Stimulated activated naive B cell treated with anti-CD40 and anti-IgM and Interleukin-4, amounts not matched to agents 10 μg/mL and 1 μg/mL and 100 μg/mL, for 72 hours (primary cell): ENCODE data around the gene SDK1.
A peak's percentile ranks its signal among the peaks of the same experiment; 100 is the strongest.

Experiments
- ATAC-seq, 2 donors: fragments of 150-1000 bp; cut with Tn5 transposase; replicated peaks; 2 replicates each; pipeline ENCODE4 v1.10.0; 2021; ENCODE audit warnings: moderate library complexity in 1 of 2
- DNase-seq: peaks from one replicate; pipeline ENCODE4 v3.0.0; 2021
- H3K27ac Mint-ChIP-seq: one replicate; pipeline ENCODE4 v1.8.0; 2022; ENCODE audit warnings: mild to moderate bottlenecking, mixed read lengths
- H3K27me3 Mint-ChIP-seq, 2 donors: one replicate each; pipeline ENCODE4 v1.8.0; 2022; ENCODE audit warnings: mixed read lengths in 2 of 2
- H3K36me3 Mint-ChIP-seq, 2 donors: one replicate each; pipeline ENCODE4 v1.8.0; 2022; ENCODE audit warnings: mixed read lengths in 2 of 2, mild to moderate bottlenecking in 1 of 2
- H3K4me1 Mint-ChIP-seq, 2 donors: one replicate each; pipeline ENCODE4 v1.8.0; 2022; ENCODE audit warnings: mixed read lengths in 2 of 2, mild to moderate bottlenecking in 1 of 2
- H3K4me3 Mint-ChIP-seq, 2 donors: one replicate each; pipeline ENCODE4 v1.8.0; 2022; ENCODE audit warnings: mild to moderate bottlenecking in 2 of 2, mixed read lengths in 2 of 2, moderate library complexity in 1 of 2
- H3K9me3 Mint-ChIP-seq, 2 donors: one replicate each; pipeline ENCODE4 v1.8.0; 2022; ENCODE audit warnings: mixed read lengths in 2 of 2, mild to moderate bottlenecking in 1 of 2

The SDK1 gene

GRCh38 chr7:3634396-3634795, 333.3 kb downstream of the SDK1 start:
- ATAC-seq (no peak), DNase-seq (no peak)
- no peak overlapping the region for H3K27ac Mint-ChIP-seq

GRCh38 chr7:3636131-3636860, 335.2 kb downstream of the SDK1 start:
- Mint-ChIP-seq H3K27ac (no peak overlapping the region), H3K27me3 (peaks cover 12 to 25% of the 10 kb centered on the region in 2 donors), H3K4me3 (no peak overlapping the region), H3K36me3 (peaks cover under 1 to 3% of the 10 kb centered on the region in 2 donors), H3K9me3 (peaks cover 0 to 3% of the 10 kb centered on the region in 2 donors), H3K4me1 (peaks cover 0 to 1% of the 10 kb centered on the region in 2 donors)
- ATAC-seq (no peak), DNase-seq (no peak)

More at GRCh38 chr7:3634396-3634795, 333.3 kb downstream of the SDK1 start:
- Mint-ChIP-seq H3K4me3 (no peak overlapping the region), H3K27me3 (peaks cover 12 to 22% of the 10 kb centered on the region in 2 donors), H3K4me1 (peaks cover 0 to 1% of the 10 kb centered on the region in 2 donors), H3K9me3 (peaks cover 6 to 11% of the 10 kb centered on the region in 2 donors), H3K36me3 (peaks cover 5 to 9% of the 10 kb centered on the region in 2 donors)

GRCh38 chr7:3639253-3639652, 338.2 kb downstream of the SDK1 start:
- H3K4me3 Mint-ChIP-seq, result no peak overlapping the region
- H3K36me3 Mint-ChIP-seq, result peaks cover 0 to 3% of the 10 kb centered on the region in 2 donors
- H3K27ac Mint-ChIP-seq, result no peak overlapping the region

GRCh38 chr7:3641582-3641981, 340.5 kb downstream of the SDK1 start:
- no peak for ATAC-seq

More at GRCh38 chr7:3639253-3639652, 338.2 kb downstream of the SDK1 start:
- H3K27me3 Mint-ChIP-seq, result peaks cover 21 to 40% of the 10 kb centered on the region in 2 donors
- no peak for DNase-seq
- no peaks in the 10 kb centered on the region for H3K9me3 Mint-ChIP-seq
- ATAC-seq, result no peak
- H3K4me1 Mint-ChIP-seq, result peaks cover 0 to 1% of the 10 kb centered on the region in 2 donors

DNA sequence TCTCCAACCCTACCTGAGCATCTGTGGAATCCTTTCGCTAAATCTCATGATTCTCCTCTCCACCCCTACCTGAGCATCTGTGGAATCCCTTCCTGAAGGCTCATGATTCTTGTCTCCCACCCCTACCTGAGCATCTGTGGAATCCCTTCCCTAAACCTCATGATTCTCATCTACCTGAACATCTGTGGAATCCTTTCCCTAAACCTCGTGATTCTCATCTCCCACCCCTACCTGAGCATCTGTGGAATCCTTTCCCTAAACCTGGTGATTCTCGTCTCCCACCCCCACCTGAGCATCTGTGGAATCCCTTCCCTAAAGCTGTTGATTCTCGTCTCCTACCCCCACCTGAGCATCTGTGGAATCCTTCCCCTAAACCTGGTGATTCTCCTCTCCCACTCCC, 342.0 kb downstream of the SDK1 start:
- H3K27ac Mint-ChIP-seq, result no peak overlapping the region
- DNase-seq (no peak), ATAC-seq (no peak)
- no peaks in the 10 kb centered on the region for H3K4me1 Mint-ChIP-seq
- H3K9me3 Mint-ChIP-seq, result no peaks in the 10 kb centered on the region
- peaks cover 9 to 18% of the 10 kb centered on the region in 2 donors for H3K27me3 Mint-ChIP-seq
- no peak overlapping the region for H3K4me3 Mint-ChIP-seq
- H3K36me3 Mint-ChIP-seq, result no peaks in the 10 kb centered on the region

More at GRCh38 chr7:3641582-3641981, 340.5 kb downstream of the SDK1 start:
- Mint-ChIP-seq H3K27me3 (peaks cover 14 to 30% of the 10 kb centered on the region in 2 donors), H3K4me1 (no peaks in the 10 kb centered on the region), H3K9me3 (no peaks in the 10 kb centered on the region), H3K4me3 (no peak overlapping the region), H3K36me3 (no peaks in the 10 kb centered on the region), H3K27ac (no peak overlapping the region)
- no peak for DNase-seq

- no peak for DNase-seq
- ATAC-seq, result no peak
- no peaks in the 10 kb centered on the region for H3K36me3 Mint-ChIP-seq
- no peak overlapping the region for H3K4me3 Mint-ChIP-seq
- H3K27ac Mint-ChIP-seq, result no peak overlapping the region
- H3K4me1 Mint-ChIP-seq, result no peaks in the 10 kb centered on the region
- no peaks in the 10 kb centered on the region for H3K9me3 Mint-ChIP-seq
- H3K27me3 Mint-ChIP-seq, result peaks cover 16 to 18% of the 10 kb centered on the region in 2 donors
These were observed 347.2 kb downstream of the SDK1 start for GRCh38 chr7:3648276-3648675.

- H3K36me3 Mint-ChIP-seq, result no peaks in the 10 kb centered on the region
- no peak overlapping the region for H3K27ac Mint-ChIP-seq
- no peak overlapping the region for H3K4me3 Mint-ChIP-seq
- DNase-seq, result no peak
- H3K27me3 Mint-ChIP-seq, result peaks cover 13 to 15% of the 10 kb centered on the region in 2 donors
- ATAC-seq, result no peak
- peaks cover 0 to 2% of the 10 kb centered on the region in 2 donors for H3K4me1 Mint-ChIP-seq
- H3K9me3 Mint-ChIP-seq, result no peaks in the 10 kb centered on the region
These were observed 348.2 kb downstream of the SDK1 start for GRCh38 chr7:3649250-3649649.

GRCh38 chr7:3649678-3650440, 348.8 kb downstream of the SDK1 start:
- no peaks in the 10 kb centered on the region for H3K9me3 Mint-ChIP-seq
- no peak for ATAC-seq
- no peak for DNase-seq
- H3K4me1 Mint-ChIP-seq, result peaks cover 0 to 2% of the 10 kb centered on the region in 2 donors
- H3K4me3 Mint-ChIP-seq, result no peak overlapping the region
- H3K27ac Mint-ChIP-seq, result no peak overlapping the region
- H3K36me3 Mint-ChIP-seq, result no peaks in the 10 kb centered on the region
- peaks cover 13 to 15% of the 10 kb centered on the region in 2 donors for H3K27me3 Mint-ChIP-seq

GRCh38 chr7:3650844-3651243, 349.8 kb downstream of the SDK1 start:
- ATAC-seq (no peak), DNase-seq (no peak)
- H3K9me3 Mint-ChIP-seq, result no peaks in the 10 kb centered on the region
- H3K4me1 Mint-ChIP-seq, result peaks cover 0 to 2% of the 10 kb centered on the region in 2 donors
- peaks cover 13 to 15% of the 10 kb centered on the region in 2 donors for H3K27me3 Mint-ChIP-seq
- H3K4me3 Mint-ChIP-seq, result no peak overlapping the region
- no peaks in the 10 kb centered on the region for H3K36me3 Mint-ChIP-seq
- H3K27ac Mint-ChIP-seq, result no peak overlapping the region

DNA sequence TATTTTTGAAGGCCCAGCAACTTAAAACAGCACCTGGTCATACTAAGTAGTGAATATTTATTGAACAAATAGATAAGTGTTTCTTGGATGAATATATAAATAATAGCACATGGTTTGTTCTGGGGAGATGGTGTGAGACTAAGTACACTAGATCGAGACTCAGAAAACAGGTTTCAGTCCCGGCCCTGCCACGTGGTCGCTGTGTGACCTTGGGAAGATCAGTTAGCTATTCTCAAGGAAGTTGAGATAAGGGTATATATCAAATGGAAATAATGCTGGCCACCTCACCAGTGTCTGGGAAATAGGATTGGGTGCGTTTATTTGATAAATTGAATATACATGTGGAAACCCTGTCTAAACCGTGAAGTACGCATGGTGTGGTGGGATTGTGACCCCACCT, 354.6 kb downstream of the SDK1 start:
- no peaks in the 10 kb centered on the region for H3K9me3 Mint-ChIP-seq
- no peak for ATAC-seq

GRCh38 chr7:3657206-3657605, 356.2 kb downstream of the SDK1 start:
- H3K4me1 Mint-ChIP-seq, result peaks cover 0 to 2% of the 10 kb centered on the region in 2 donors
- H3K36me3 Mint-ChIP-seq, result no peaks in the 10 kb centered on the region
- ATAC-seq (no peak), DNase-seq (no peak)
- no peaks in the 10 kb centered on the region for H3K9me3 Mint-ChIP-seq
- no peak overlapping the region for H3K4me3 Mint-ChIP-seq
- peaks cover 20 to 34% of the 10 kb centered on the region in 2 donors for H3K27me3 Mint-ChIP-seq
- H3K27ac Mint-ChIP-seq, result no peak overlapping the region

More for the DNA sequence above, 354.6 kb downstream of the SDK1 start:
- Mint-ChIP-seq H3K27ac (no peak overlapping the region), H3K27me3 (peaks cover 23 to 39% of the 10 kb centered on the region in 2 donors), H3K4me3 (no peak overlapping the region), H3K4me1 (peaks cover 0 to 2% of the 10 kb centered on the region in 2 donors), H3K36me3 (no peaks in the 10 kb centered on the region)
- no peak for DNase-seq

DNA sequence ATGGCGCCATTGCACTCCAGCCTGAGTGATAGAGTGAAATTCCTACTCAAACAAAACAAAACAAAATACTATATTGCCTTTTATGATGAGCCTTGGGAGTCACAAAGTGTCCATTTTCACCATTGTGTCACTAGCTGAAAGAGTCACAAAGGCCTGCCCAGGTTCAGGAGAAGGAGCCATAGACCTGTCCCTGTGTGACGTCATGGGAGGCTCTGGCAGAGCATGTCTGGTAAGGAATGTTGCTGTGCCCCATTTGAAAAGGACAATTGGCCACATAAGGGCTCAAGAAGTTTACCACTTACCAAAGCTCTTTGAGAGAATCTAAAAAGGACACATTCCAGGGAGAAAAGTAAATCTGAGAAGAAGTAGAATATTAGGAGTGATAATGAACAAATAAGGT, 367.7 kb downstream of the SDK1 start:
- Mint-ChIP-seq H3K4me3 (no peak overlapping the region), H3K9me3 (no peaks in the 10 kb centered on the region), H3K4me1 (peaks cover 0 to 2% of the 10 kb centered on the region in 2 donors), H3K27ac (no peak overlapping the region), H3K27me3 (peaks cover 8 to 10% of the 10 kb centered on the region in 2 donors), H3K36me3 (no peaks in the 10 kb centered on the region)
- DNase-seq (no peak), ATAC-seq (no peak)

DNA sequence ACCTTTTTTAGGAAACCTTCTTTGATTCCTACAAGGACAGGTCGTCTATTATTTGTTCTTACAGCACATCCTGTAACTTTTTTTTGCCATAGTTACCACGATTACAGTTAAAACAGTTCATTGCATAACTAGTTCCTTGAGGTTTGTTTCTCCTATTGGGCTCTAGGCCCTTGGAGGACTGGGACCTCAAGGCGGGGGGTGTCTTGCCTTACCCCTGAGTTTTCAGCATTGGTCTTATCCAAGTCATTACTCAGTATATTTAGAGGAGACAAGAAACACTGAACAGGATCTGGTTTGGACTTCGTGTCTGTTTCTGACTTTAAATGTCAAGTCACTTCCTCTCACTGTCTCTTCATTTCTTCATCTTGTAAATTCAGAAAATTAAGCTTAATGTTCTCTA, 369.8 kb downstream of the SDK1 start:
- Mint-ChIP-seq H3K27ac (no peak overlapping the region), H3K27me3 (peaks cover 6 to 12% of the 10 kb centered on the region in 2 donors), H3K36me3 (no peaks in the 10 kb centered on the region), H3K4me1 (peaks cover 0 to 3% of the 10 kb centered on the region in 2 donors), H3K4me3 (no peak overlapping the region), H3K9me3 (no peaks in the 10 kb centered on the region)
- ATAC-seq (no peak), DNase-seq (no peak)

DNA sequence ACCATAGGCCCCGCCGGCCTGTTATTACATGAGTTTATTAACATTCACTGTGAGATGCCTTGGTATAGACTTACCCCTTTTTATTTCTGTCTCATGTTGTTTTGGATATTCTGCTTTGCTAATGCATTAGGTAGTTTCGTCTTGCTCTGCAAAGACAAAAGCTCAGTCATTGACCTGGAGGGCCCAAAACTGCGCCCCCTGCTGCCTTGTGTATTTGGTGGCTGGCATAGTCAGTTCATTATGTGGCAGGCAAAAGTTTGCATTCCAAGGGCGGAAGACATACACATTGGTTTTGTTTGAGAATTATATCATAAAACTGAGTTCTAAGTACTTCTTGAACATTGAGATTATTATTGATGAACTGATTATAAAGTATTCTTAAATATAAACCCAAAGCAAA, 372.5 kb downstream of the SDK1 start:
- Mint-ChIP-seq H3K27ac (no peak overlapping the region), H3K4me1 (peaks cover 7 to 12% of the 10 kb centered on the region in 2 donors)

More for the DNA sequence above, 372.5 kb downstream of the SDK1 start:
- ATAC-seq (peak in 1 of 2 donors; percentile 36), DNase-seq (no peak)
- Mint-ChIP-seq H3K4me3 (no peak overlapping the region), H3K27me3 (peaks cover 3 to 4% of the 10 kb centered on the region in 2 donors), H3K36me3 (no peaks in the 10 kb centered on the region), H3K9me3 (peaks cover 2 to 3% of the 10 kb centered on the region in 2 donors)
